NCI-H526 treated with DMSO at 0.1 percent for 48 hours (cell line): ENCODE data around the gene NF1.
"Not testable (repeated sequence)": the region's sequence is repeated elsewhere in the genome, so short reads cannot be mapped to it uniquely, and the experiment has no call there.

Experiments used
- DNase-seq: peaks from one replicate; lab custom pipeline; 2025; lab: John Stamatoyannopoulos, UW

NF1 gene

DNA sequence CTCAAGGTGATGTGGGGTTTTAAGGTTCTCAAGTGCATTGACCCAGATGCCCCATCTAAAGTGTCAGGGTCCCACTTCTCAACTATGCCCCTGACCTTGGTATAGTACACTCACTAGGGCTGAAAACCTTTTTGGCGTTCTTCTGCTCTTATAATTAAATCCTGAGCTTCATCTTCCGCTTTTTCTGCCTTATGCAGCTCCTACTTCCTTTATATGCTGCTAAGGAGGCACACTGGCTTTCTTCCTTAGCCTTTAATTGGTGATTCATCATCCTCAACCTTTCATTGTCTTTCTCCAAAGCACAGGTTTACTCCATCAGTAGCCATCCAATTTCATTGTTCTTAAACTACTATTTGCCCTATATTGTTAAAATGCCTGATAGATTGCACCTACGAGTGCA lies 5.3 kb upstream of the NF1 start:
- no peak for DNase-seq

DNA sequence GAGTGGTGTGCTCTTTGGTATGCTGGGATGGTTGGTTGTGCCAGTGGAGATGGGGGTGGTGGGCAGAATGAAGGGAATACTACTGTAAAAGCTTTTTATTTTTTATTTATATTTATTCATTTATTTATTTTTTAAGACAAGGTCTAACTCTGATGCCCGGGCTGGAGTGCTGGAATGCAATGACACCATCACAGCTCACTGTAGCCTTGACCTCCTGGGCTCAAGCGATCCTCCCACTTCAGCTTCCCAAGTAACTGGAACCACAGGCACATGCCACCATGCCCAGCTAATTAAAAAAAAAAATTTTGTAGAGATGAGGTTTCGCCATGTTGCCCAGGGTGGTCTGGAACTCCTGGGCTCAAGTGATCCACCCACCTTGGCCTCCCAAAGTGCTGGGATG lies 4.1 kb upstream of the NF1 start:
- not testable (repeated sequence) for DNase-seq

DNA sequence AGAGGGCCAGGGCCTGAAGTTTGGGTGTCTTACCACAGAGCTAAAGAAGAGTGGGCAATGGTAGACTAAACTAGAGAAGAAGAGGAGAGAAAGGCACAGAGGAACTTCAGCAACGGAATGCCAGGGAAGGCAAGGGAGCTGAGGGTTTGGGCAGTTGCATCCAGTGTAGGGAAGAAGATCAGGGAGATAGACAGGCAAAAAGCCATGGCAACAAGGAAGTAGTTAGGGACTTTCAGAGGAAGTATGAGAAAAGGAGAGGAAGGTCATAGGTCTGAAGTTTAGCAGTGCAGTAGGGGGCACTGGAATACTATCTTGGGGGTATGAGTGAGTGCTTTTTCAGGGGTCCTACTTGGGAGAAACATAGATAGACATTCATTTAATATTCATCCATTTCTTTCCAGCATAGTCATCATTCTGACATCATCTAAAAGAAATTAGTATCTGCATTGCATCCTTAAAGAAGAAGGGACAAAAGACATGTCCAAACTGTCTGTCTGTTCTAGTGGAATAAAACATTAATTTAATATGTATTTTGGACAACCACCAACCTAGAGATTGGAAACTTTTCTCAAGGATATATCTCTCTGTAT lies 2.2 kb upstream of the NF1 start:
- DNase-seq = no peak

DNA sequence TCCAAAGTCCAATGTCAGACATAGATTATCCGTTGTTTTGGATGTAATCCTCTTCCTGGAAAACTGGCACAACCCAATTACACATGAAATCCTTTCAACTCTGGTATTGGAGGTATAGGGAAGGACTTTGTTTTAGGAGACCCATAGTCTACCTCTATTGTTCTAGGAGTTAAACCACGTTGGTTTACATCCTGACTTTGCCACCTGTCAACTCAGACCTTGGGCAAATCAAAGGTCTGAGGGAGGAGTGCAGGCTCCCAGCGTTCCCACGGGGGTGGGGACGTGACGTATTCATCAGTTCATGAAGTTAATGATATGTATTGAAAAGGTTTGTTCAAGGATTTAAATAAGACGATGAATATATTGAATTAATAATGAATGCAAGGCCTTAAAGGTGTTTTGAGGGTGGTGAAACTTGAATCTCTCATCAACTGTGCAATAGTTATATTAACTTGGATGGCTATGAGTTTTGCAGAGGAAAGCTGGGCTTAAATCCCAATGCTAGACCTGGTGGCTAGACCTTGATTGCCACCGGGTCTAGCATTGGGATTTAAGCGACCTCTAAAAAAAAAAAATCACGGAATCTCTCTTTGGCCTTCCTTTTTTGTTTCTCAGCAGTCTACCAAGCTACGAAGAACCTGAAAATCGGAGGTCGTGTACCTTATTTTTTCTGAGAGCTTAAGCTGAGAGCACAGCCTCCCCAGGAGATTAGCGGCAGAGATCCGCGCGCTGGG lies 744 bp upstream of the NF1 start:
- no peak for DNase-seq

DNA sequence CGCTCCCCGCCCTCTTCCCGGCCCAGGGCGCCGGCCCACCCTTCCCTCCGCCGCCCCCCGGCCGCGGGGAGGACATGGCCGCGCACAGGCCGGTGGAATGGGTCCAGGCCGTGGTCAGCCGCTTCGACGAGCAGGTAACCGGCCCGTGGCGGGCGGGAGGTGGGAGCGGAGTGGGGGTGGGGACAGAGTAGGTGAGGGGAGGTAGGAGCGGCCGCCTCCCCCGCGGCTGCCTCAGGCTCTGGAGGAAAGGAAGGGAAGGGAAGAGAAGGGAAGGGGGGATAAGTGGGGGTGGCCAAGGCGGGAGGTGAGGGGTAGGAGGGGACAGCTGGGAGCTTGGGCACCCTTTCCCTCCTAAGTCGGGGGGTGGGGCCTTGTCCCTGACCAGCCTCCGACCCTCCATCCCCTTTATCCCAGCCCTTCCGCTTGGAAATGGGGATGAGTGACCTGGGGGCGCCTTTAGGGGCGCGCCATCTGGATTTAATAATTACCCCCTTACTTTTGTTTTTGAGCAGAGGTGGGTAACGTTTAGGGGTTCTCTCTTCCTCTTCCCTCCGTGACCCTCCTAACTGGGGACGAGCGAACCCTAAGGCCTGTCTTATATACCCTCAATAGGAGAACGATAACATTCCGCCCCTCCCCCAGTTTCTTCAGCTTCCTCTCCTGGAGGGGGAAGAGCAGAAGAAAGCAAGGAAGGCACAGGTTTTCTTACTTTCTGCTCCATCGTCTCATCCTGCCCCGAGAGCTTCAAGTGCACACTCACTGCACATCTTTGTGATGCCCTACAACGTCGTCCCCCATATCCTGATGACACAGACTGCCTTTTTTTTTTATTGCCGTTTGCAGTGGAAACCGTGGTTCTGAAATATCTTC lies 694 bp downstream of the NF1 start:
- DNase-seq = no peak

DNA sequence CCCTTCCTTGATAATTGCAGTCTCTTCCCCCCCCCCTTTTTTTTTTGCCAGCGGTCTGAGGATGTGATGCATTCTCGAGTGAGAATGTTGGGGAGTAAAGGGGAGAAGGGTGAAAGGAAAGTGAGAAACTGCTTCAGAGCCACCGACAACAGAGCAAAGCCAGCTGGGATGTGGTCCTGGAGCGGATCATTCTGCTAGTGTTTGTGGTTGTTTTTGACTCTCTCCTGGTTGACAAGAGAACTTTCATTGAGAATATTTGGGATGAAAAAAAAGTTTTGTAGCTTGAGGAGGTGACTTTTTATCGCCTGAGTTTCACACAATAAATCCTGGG lies 1.3 kb downstream of the NF1 start:
- DNase-seq = no peak

DNA sequence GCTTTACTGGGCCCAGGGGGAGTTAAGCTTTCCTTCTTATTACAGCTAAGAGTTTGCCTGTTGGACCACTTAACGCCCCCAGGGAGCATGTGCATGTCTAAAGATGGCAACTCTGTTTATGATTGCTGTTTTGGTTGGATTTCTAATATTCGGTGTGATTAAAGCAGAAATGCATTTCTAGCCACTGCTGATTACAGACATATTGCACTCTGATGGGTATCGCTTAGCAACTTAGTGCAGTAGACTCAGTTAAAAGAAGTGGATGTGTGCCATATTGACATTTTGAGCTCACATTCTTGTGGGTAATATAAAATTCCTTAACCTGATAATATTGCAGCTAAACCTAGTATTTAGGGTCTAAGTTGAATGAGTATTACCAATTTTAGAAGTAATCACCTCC lies 4.2 kb downstream of the NF1 start:
- no peak for DNase-seq

DNA sequence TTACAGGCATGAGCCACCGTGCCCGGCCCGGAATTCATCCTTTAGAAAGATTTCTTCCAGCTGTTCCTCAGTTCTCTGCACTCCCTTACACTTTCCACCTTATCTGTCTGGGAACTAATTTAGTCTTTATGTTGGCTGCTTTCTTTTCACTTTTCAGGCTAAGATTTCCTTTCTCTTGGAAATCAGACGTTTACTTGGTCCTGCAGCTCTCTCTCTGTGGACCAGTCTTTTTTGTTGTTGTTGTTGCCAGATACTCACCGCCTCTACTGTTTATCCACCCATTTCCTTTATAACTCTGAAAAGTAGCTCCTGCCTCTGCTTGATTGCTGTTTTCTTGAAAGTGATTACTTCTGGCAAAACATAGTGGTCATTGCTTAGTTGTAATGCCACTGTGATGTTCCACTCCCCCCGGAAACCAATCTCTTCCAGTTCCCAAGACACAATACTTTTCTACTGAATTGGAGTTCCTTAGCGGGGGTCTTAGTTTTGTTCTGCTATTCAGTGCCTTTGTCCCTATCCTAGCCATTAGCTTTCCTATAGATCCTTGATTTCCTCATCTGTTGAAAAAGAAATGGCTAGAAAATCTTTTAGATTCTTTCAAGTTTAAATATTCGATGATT lies 6.2 kb downstream of the NF1 start:
- DNase-seq = no peak

DNA sequence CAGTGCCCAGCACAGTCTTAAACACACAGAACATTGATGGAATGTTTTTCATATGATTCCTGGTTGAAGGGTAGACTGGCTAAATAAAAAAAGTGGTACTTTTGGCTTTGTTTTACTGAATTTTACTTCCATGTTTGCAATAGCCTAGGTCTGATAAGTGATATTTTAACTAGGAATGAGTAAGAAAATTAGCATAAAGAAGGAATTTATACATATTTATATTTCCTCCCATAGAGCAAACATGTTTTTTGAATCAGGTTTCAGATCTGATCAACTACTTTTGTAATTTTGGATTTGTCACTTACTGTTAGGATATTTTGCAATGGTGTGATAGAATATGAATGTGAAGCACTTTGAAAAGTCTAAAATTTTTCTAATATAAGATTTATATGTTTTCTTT lies 7.2 kb downstream of the NF1 start:
- DNase-seq = no peak

DNA sequence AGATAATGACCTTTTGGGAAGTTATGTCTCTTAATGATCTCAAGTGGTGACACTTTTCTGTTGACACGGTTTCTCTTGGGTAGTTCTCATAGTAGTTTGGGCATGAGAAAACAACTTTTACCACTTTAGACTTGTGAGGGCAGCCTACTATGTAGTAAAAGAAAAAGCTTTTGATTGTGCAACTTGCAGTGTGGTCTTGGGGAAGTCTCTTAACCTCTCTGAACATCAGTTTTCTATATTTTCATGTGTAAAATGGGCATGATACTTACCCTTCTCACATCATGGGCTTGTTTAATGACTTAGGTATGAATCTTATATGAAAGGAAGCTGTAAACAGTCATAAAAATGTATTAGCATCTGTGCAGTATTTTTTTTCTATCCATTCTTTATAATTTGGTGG lies 11.2 kb downstream of the NF1 start:
- DNase-seq = no peak

DNA sequence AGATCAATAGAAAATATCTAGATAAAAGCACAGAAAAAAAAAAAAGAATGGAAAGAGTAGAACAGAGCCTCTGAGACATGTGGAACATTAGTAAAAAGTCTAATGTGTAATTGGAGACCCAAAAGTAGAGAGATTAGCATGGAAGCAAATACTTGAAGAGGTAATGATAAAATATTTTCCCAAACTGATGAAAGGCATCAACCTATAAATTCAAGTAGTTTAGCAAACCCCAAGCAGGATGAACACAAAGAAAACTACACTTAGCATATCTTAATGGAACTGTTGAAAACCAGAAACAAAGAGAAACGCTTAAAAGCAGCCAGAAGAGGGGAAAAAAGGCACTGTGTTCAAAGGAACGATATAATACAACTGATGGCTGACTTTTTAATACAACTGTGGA lies 16.4 kb downstream of the NF1 start:
- DNase-seq = no peak

DNA sequence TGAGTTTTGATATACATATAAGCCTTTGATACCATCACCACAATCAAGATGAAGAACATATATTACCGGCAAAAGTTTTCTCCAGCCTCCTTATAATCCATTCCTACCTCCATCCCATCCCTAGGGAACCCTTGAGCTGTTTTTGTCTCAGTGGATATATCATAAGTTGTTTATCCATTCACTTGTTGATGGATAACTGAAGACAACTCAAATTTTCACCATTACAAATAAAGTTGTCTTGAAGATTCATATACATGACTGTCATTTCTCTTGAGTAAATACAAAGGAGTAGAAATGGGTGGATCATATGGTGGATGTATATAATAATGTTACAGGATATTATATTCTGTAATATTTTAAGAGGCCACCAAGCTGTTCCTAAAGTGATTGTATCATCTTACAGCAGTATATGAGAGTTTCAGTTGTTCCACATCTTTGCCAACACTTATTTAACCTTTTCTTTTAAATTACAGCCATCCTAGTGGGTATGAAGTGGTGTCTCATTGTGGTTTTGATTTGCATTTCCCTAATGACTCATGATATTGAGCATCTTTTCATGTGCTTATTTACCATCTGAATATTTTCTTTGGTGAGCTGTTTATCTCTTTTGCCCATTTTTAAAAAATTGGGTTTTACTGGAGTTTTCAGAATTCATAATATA lies 17.4 kb downstream of the NF1 start:
- DNase-seq = no peak

DNA sequence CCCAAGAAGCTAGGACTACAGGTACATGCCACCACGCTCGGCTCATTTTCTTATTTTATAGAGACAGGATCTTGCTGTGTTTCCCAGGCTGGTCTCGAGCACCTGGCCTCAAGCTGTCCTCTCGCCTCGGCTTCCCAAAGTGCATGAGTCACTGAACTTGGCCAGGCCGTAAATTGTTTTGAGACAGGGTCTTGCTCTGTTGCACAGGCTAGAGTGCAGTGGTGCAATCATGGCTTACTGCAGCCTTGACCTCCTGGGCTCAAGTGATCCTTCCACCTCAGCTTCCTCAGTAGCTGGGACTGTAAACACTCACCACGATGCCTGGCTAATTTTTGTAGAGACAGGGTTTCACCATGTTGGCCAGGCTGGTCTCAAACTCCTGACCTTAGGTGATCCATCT lies 18.6 kb downstream of the NF1 start:
- not testable (repeated sequence) for DNase-seq

DNA sequence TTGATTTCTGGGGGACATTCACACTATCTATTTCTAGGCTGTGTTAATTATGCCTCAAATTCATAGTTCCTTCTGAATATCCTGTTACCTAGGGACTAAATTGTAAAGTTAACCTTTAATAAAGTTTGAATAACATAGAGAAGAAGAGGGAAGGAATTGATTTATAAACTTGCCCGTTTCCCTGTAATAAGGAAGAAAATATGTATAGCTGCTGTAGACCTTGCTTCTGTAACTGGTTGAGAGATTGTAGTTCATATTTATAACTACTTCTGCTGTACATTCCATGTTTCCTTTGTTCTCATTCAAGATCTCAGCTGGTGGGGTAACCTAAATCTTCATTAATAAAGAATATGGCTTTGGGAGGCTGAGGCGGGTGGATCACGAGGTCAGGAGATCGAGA lies 19.2 kb downstream of the NF1 start:
- DNase-seq = no peak

DNA sequence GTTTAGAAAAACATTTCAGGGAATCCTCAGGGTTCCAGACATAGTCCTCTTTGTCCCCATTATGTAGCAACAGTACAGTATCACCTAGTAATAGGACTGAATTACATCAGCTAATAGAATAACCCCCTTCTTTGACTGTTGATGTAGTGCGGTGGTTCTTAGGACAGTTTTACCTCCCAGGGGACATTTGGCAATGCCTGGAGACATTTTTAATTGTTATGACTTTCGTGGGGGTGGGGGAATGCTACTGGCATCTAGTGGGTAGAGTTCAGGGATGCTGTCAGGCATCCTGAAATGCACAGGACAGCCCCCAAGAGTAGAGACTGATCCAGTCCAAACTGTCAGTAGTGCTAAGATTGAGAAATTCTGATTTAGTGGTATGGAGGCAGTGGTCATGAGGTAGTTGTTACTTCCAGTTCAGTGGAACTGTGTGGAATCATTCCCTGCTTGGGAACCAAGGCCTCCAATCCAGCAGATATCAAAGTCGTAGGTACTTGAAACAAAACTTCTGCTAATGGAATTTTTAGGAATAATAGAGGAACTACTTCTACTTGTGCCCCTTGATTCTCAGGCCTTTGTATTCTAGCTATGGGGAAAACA lies 20.3 kb downstream of the NF1 start:
- no peak for DNase-seq

DNA sequence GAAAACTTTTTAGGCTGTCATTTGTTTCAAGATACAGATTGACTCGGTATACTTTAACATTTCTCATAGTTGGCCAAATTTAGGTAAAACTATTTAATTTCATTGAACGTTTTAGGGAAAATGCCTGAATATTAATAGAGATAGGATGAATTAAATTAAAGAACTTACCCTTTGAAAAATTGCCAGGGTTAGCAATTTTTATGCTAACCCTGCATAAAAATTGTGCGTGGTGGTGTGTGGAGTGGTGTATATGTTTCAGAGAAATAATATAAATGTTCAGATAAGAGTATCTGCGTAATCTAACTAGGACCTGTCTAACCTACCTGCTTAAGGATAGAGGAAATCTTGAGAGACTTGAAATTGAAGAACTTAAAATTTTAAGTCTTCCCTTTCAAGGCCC lies 21.4 kb downstream of the NF1 start:
- no peak for DNase-seq

DNA sequence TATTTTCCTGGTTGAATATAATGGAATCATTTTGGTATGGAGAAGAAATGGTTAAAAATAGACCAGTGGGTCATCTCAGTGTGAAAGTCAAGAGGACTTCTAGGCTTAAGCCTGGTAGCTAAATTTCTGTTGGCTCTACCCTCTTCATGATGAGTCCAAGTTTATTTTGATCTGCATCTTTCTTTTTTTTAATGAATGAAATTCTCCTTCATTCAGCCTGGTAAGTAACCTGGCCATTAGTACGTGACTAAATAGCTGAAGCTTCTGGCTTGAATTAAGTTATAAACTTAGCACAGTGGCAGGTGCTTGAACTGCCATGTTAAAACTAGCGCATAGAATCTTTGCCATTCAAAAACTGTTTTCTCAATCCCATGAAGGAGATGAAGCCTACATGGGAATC lies 28.0 kb downstream of the NF1 start:
- DNase-seq = no peak

DNA sequence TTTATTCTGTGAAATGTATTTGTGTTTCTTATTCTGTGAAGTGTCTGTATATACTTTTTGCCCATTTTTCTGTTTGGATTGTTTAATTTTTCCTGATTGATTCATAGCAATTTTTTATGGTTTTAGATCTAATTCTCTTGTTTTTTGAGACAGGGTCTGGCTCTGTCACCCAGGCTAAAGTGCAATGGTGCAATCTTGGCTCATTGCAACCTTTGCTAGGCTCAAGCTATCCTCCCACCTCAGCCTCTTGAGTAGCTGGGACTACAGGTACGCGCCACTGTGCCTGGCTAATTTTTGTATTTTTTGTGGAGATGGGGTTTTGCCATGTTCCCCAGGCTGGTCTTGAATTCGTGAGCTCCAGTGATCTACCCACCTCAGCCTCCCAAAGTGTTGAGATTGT lies 31.5 kb downstream of the NF1 start:
- no peak for DNase-seq

DNA sequence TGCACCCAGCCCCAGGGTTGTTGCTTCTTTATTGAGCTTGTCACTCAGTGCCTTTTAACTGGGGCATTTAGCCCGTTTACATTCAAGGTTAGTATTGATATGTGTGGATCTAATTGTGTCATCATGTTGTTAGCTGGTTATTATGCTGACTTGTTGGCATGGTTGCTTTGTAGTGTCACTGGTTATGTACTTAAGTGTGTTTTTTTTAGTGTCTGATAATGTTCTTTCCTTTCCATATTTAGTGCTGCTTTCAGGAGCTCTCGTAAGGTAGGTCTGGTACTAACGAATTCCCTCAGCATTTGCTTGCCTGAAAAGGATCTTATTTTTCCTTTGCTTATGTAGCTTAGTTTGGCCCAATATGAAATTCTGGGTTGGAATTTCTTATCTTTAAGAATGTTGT lies 33.5 kb downstream of the NF1 start:
- no peak for DNase-seq

DNA sequence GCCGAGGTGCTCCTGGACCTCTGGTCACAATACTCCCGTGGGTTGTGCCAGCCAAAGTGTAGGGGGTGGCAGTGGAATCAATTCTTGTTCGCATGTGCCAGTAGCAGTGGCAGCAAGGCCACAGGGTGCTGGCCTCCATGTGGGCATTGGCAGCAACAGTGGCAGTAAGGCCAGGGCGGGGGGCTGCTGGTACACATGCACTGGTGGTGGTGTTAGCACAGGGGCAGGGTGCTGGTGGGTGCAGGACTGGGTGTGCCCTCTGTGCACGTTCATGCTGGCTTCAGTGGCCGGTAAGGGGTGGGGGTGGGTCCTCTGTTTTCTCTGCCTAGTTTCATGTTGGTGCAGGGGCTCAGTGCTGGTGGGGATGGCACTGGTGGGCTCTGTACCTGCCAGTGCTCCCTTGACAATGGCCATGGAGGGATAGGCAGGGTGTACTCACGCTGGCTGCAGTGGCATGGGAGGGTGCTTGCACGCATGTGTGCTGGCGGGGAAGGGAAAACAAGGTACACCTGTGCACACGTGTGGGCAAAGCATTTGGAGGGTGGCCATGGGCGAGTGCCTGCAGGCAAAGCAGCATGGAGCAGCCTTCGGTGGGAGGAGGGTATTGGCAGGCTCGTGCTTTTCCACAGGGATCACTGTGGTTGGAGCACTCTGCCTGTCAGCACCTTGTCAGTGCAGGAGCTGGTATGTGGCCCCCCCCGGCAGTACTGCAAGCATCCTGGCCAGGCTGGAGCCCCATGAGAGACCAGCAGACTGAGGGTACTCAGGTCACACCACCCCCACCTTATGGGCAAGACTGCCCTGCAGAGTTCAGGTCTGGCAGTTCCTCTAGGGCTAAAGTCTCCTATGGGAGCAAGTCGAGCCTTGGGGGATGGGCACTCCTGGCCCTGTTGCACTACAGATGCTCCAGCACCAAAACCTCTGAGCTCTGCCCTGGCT lies 35.8 kb downstream of the NF1 start:
- DNase-seq = no peak

DNA sequence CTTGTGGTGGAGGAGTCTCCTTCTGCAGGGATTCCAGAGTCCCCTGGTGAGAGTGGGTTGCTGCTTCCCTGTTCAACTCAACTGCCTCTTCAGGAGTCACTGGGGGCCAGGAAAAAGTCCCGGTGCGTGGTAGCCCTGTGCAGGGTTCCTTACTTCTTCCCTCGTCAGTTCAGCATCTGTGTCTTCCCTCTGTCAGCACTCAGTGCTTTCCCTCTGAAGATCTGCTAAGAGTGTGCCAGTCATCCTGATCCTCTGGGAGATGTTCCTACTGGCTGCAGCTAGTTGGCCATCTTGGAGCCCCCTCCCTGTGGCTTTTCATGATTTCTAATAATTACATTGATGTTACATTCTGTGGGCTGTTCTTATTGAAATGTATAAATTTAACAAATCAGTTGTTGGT lies 36.5 kb downstream of the NF1 start:
- DNase-seq = no peak
